B cell (primary cell): Measurements from ENCODE around the gene RNF19B. TPM values are rescaled to one million over a fixed set of nuclear protein-coding genes. Genes with fewer than 3 reads are reported as not detected.
A peak's percentile ranks its signal among the peaks of the same experiment; 100 is the strongest.

Experiments
- ATAC-seq: fragments of 200-7000 bp; cut with Tn5 transposase; one replicate; pipeline ENCODE4 v1.10.0; 2021; ENCODE audit warnings: low read depth, mild to moderate bottlenecking, moderate number of reproducible peaks, moderate library complexity
- CTCF ChIA-PET: fragments of 350-600 bp; sonication (Branson Sonifier 250); formaldehyde crosslinking; loops from one replicate; lab custom pipeline; 2021; ENCODE audit warnings: antibody characterized with exemption, inconsistent platforms; lab: Charles Lee
- POLR2A ChIA-PET: fragments of 350-600 bp; sonication (Branson Sonifier 250); formaldehyde crosslinking; loops from one replicate; lab custom pipeline; 2021; ENCODE audit warnings: antibody characterized with exemption; lab: Charles Lee
- DNase-seq: peaks from one replicate; pipeline ENCODE4 v3.0.0; 2013
- H2AFZ ChIP-seq: 2 replicates; pipeline ENCODE4 v1.6.1; 2012; ENCODE audit warnings: mild to moderate bottlenecking, low read depth, low read length; ENCODE audit not compliant: insufficient read depth, poor library complexity, severe bottlenecking
- H3K27ac ChIP-seq, 2 donors: 1 replicate in 1 of 2; 2 replicates in 1 of 2; pipeline ENCODE4 v1.5.1; 2012 to 2013; ENCODE audit warnings: low read length in 2 of 2, mild to moderate bottlenecking in 2 of 2, moderate library complexity in 1 of 2
- H3K27me3 ChIP-seq, 4 experiments: fragments of 200-600 bp in 1 of 4; sonication (generic) in 1 of 4; replicated peaks in 1 of 4; 1 replicate in 2 of 4; 2 replicates in 2 of 4; pipeline versions ENCODE4 v1.6.1 to v1.7.0; 2013 to 2016; ENCODE audit warnings: low read length in 3 of 4, mild to moderate bottlenecking in 2 of 4, mixed read lengths in 1 of 4, moderate library complexity in 1 of 4; ENCODE audit not compliant: insufficient read depth in 4 of 4, control insufficient read depth in 3 of 4; ENCODE audit errors: control extremely low read depth in 1 of 4
- H3K36me3 ChIP-seq, 2 experiments: replicated peaks in 1 of 2; 1 replicate in 1 of 2; 2 replicates in 1 of 2; pipeline versions ENCODE4 v1.6.1 to v1.7.1; 2013; ENCODE audit warnings: low read length in 1 of 2; ENCODE audit not compliant: insufficient read depth in 2 of 2, control insufficient read depth in 1 of 2; ENCODE audit errors: control extremely low read depth in 1 of 2, extremely low read depth in 1 of 2
- H3K4me1 ChIP-seq, 2 donors: fragments of 200-600 bp in 1 of 2; sonication (generic) in 1 of 2; 1 replicate in 1 of 2; 2 replicates in 1 of 2; pipeline versions ENCODE4 v1.5.1 to v1.6.1; 2013 to 2017; ENCODE audit warnings: low read length in 2 of 2; ENCODE audit not compliant: control insufficient read depth in 2 of 2, insufficient read depth in 2 of 2
- H3K4me2 ChIP-seq: replicated peaks from 2 replicates; pipeline ENCODE3; 2012; ENCODE audit warnings: mild to moderate bottlenecking, low read depth, low read length; ENCODE audit not compliant: poor library complexity, severe bottlenecking
- H3K4me3 ChIP-seq, 5 experiments: fragments of 200-600 bp in 1 of 5; sonication (generic) in 1 of 5; 1 replicate in 3 of 5; 2 replicates in 2 of 5; pipeline versions ENCODE4 v1.5.1 to v1.7.0; 2011 to 2016; ENCODE audit warnings: low read length in 4 of 5, mild to moderate bottlenecking in 4 of 5, low read depth in 2 of 5, control low read depth in 1 of 5, moderate library complexity in 1 of 5; ENCODE audit not compliant: insufficient read depth in 1 of 5; ENCODE audit errors: control extremely low read depth in 1 of 5, extremely low read depth in 1 of 5
- H3K79me2 ChIP-seq: fragments of 200-600 bp; sonication (generic); one replicate; pipeline ENCODE4 v1.6.0; 2016; ENCODE audit warnings: low read length; ENCODE audit not compliant: control insufficient read depth, insufficient read depth
- H3K9ac ChIP-seq: fragments of 200-600 bp; sonication (generic); 2 replicates; pipeline ENCODE4 v1.6.1; 2017; ENCODE audit warnings: mild to moderate bottlenecking, low read length, moderate library complexity
- H3K9me3 ChIP-seq, 3 donors: one replicate each; pipeline versions ENCODE4 v1.6.1 to v1.7.1; 2013; ENCODE audit warnings: low read length in 2 of 3; ENCODE audit not compliant: control insufficient read depth in 2 of 3, insufficient read depth in 1 of 3; ENCODE audit errors: control extremely low read depth in 1 of 3
- H4K20me1 ChIP-seq: 2 replicates; pipeline ENCODE4 v1.6.0; 2012; ENCODE audit warnings: mild to moderate bottlenecking, low read length; ENCODE audit not compliant: insufficient read depth, control insufficient read depth, poor library complexity, severe bottlenecking
- H3K27ac Mint-ChIP-seq: one replicate; pipeline ENCODE4 v1.8.0; 2021; ENCODE audit warnings: mixed read lengths
- H3K27me3 Mint-ChIP-seq: one replicate; pipeline ENCODE4 v1.8.0; 2021; ENCODE audit warnings: mixed read lengths
- H3K4me1 Mint-ChIP-seq: one replicate; pipeline ENCODE4 v1.8.0; 2021; ENCODE audit warnings: mixed read lengths
- H3K4me3 Mint-ChIP-seq: one replicate; pipeline ENCODE4 v1.8.0; 2021; ENCODE audit warnings: mixed read lengths
- H3K9me3 Mint-ChIP-seq: one replicate; pipeline ENCODE4 v1.8.0; 2022; ENCODE audit warnings: mixed read lengths; ENCODE audit not compliant: insufficient read depth
- EZH2 ChIP-seq: IDR thresholded peaks from 2 replicates; pipeline ENCODE4 v1.6.1; 2012; ENCODE audit warnings: borderline replicate concordance, low read depth, mild to moderate bottlenecking, moderate library complexity, low read length; ENCODE audit not compliant: insufficient read depth, poor library complexity, severe bottlenecking
- WGBS: methylation state at CpG from one replicate; pipeline ENCODE4 v1.1.5; 2013; ENCODE audit warnings: missing lambda C conversion rate; ENCODE audit not compliant: insufficient coverage; 5-methylcytosine and 5-hydroxymethylcytosine counted together
- intact Hi-C: fragments of 100-400 bp; cut with micrococcal nuclease; formaldehyde crosslinking; loops from one replicate; pipeline ENCODE4 v1.10.0; 2022
- polyA plus RNA-seq: library from polyadenylated mRNA; depleted of rRNA; stranded (reverse); fragments of >200 nt; gene quantifications from 2 replicates; pipeline ENCODE4 v1.2.3, GENCODE V29; 2012
- total RNA-seq, 2 donors: library from RNA; stranded (reverse); fragments of 120-200 nt in 1 of 2; gene quantifications; 1 replicate in 1 of 2; 2 replicates in 1 of 2; pipeline versions ENCODE4 v1.2.3 to v1.2.4, GENCODE V29; 2013 to 2022
- TF ChIP-seq, protein P1 (sequence below): fragments of 200-600 bp; IDR thresholded peaks from one replicate; pipeline ENCODE4 v1.8.0; 2022; ENCODE audit warnings: antibody characterized with exemption, mild to moderate bottlenecking

RNF19B gene
- total and polyA plus RNA-seq, 2 donors (not counting 1 experiment from before 2014, with no cell fraction given): 29.9 to 40.3 TPM

DNA sequence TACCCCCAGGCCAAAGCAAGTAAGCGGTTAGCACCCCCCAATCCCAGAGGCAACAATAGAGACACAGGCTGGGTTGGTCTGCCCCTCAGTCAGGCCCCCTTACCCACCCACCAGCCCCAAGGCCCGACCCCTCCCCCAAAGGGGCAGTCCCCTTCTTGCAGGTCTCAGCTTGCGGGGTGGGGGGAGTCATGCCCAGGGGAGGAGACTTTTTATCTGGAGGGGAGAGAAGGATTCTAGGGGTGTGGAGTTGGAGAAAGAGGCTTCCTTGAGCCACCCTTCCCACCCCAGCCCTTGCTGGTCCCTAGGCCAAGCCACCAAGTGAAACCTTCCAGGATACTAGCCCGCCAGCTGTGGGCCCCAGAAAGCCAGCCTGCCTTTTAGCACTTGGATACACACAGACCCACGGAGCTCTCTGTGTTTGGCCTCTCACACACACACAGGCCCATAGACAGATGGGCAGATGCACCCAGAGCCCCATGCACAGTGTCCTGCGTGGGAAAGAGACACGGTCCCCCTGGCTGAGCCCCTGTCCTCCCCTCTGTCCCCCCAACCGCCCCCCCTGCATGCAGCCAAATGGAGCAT lies 70.5 kb downstream of the RNF19B start:
- POLR2A ChIA-PET: no interaction called here
- H3K27ac Mint-ChIP-seq: no peak overlapping the region
- H3K4me3 ChIP-seq: no peak overlapping the region
- H3K9ac ChIP-seq: no peak overlapping the region
- H2AFZ ChIP-seq: peak overlapping the region; percentile 71
- H3K9me3 Mint-ChIP-seq: no peaks in the 10 kb centered on the region
- H3K36me3 ChIP-seq: no peaks in the 10 kb centered on the region
- DNase-seq (peak; percentile 17), ATAC-seq (no peak)
- H3K4me1 Mint-ChIP-seq: peaks cover 16% of the 10 kb centered on the region
- H3K4me1 ChIP-seq: peaks cover 16 to 24% of the 10 kb centered on the region in 2 donors
- intact Hi-C loops: no loop called here
- peak overlapping the region; percentile 90 for H3K4me2 ChIP-seq
- no peak overlapping the region for H3K27ac ChIP-seq
- H3K27me3 Mint-ChIP-seq: peaks cover 65% of the 10 kb centered on the region
- TF ChIP-seq EZH2: no peak
- TF ChIP-seq, protein P1, sequence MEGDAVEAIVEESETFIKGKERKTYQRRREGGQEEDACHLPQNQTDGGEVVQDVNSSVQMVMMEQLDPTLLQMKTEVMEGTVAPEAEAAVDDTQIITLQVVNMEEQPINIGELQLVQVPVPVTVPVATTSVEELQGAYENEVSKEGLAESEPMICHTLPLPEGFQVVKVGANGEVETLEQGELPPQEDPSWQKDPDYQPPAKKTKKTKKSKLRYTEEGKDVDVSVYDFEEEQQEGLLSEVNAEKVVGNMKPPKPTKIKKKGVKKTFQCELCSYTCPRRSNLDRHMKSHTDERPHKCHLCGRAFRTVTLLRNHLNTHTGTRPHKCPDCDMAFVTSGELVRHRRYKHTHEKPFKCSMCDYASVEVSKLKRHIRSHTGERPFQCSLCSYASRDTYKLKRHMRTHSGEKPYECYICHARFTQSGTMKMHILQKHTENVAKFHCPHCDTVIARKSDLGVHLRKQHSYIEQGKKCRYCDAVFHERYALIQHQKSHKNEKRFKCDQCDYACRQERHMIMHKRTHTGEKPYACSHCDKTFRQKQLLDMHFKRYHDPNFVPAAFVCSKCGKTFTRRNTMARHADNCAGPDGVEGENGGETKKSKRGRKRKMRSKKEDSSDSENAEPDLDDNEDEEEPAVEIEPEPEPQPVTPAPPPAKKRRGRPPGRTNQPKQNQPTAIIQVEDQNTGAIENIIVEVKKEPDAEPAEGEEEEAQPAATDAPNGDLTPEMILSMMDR: no peak
- H3K4me3 Mint-ChIP-seq: peak overlapping the region; percentile 77
- H3K79me2 ChIP-seq: no peaks in the 10 kb centered on the region
- peaks cover 0 to 66% (median 30%) of the 10 kb centered on the region in 4 experiments for H3K27me3 ChIP-seq
- no peaks in the 10 kb centered on the region for H4K20me1 ChIP-seq
- WGBS: 75% methylated on average over 4 of the region's 8 CpGs
- H3K9me3 ChIP-seq: peaks cover 0 to 9% (median 0%) of the 10 kb centered on the region in 3 donors
- CTCF ChIA-PET: interaction anchor here (4.2 kb wide), 1 partner anchor 19 kb away, joined by 14 read pairs; no protein-coding TSS in a partner anchor
